CD14-positive monocyte (primary cell): ENCODE data around the gene FLT1. TPM values are rescaled to one million over a fixed set of nuclear protein-coding genes. Genes with fewer than 3 reads are reported as not detected.

Experiments
- DNase-seq, 3 donors: peaks; one replicate each; pipeline ENCODE4 v3.0.0-alpha.2; 2011 to 2022
- H2AFZ ChIP-seq: 2 replicates; pipeline ENCODE4 v1.6.0; 2012; ENCODE audit warnings: mild to moderate bottlenecking, low read depth, low read length, inconsistent platforms; ENCODE audit not compliant: insufficient read depth, poor library complexity, severe bottlenecking
- H3K27ac ChIP-seq, 2 donors: 1 replicate in 1 of 2; 2 replicates in 1 of 2; pipeline ENCODE4 v1.5.1; 2012 to 2013; ENCODE audit warnings: low read length in 2 of 2, control low read depth in 1 of 2, inconsistent platforms in 1 of 2, low read depth in 1 of 2, mild to moderate bottlenecking in 1 of 2
- H3K27me3 ChIP-seq, 2 donors: one replicate each; pipeline versions ENCODE4 v1.6.0 to v1.6.1; 2011 to 2013; ENCODE audit warnings: low read length in 2 of 2; ENCODE audit not compliant: control insufficient read depth in 2 of 2, insufficient read depth in 2 of 2
- H3K36me3 ChIP-seq, 2 donors: replicated peaks in 1 of 2; 1 replicate in 1 of 2; 2 replicates in 1 of 2; pipeline versions ENCODE4 v1.5.1 to v1.6.1; 2012 to 2013; ENCODE audit warnings: low read length in 2 of 2, control low read depth in 1 of 2, inconsistent platforms in 1 of 2, mild to moderate bottlenecking in 1 of 2; ENCODE audit not compliant: insufficient read depth in 2 of 2, control insufficient read depth in 1 of 2
- H3K4me1 ChIP-seq, 2 donors: 1 replicate in 1 of 2; 2 replicates in 1 of 2; pipeline versions ENCODE4 v1.5.1 to v1.6.1; 2012 to 2013; ENCODE audit warnings: low read length in 2 of 2, control low read depth in 1 of 2, inconsistent platforms in 1 of 2, mild to moderate bottlenecking in 1 of 2, moderate library complexity in 1 of 2; ENCODE audit not compliant: insufficient read depth in 2 of 2, control insufficient read depth in 1 of 2
- H3K4me2 ChIP-seq: replicated peaks from 2 replicates; pipeline ENCODE3; 2012; ENCODE audit warnings: low read length, moderate library complexity, mild to moderate bottlenecking; ENCODE audit not compliant: poor library complexity, severe bottlenecking; ENCODE audit errors: extremely low read depth
- H3K4me3 ChIP-seq, 3 experiments: fragments of 200-600 bp in 1 of 3; sonication (generic) in 1 of 3; replicated peaks in 1 of 3; 1 replicate in 2 of 3; 2 replicates in 1 of 3; pipeline ENCODE4 v1.5.1; 2011 to 2013; ENCODE audit warnings: low read length in 3 of 3, mild to moderate bottlenecking in 3 of 3, control low read depth in 2 of 3, low read depth in 2 of 3, inconsistent platforms in 1 of 3, moderate library complexity in 1 of 3
- H3K79me2 ChIP-seq: 2 replicates; pipeline ENCODE4 v1.6.0; 2012; ENCODE audit warnings: mild to moderate bottlenecking, control low read depth, inconsistent platforms, low read length, moderate library complexity; ENCODE audit not compliant: insufficient read depth
- H3K9ac ChIP-seq: 2 replicates; pipeline ENCODE4 v1.6.0; 2017; ENCODE audit warnings: low read length, mild to moderate bottlenecking; ENCODE audit not compliant: insufficient read depth, poor library complexity, severe bottlenecking
- H3K9me3 ChIP-seq, 2 donors: replicated peaks in 1 of 2; 1 replicate in 1 of 2; 2 replicates in 1 of 2; pipeline versions ENCODE4 v1.5.1 to v1.6.1; 2012 to 2013; ENCODE audit warnings: low read length in 2 of 2, control low read depth in 1 of 2; ENCODE audit not compliant: control insufficient read depth in 1 of 2, insufficient read depth in 1 of 2
- H4K20me1 ChIP-seq: 2 replicates; pipeline ENCODE4 v1.6.0; 2012; ENCODE audit warnings: mild to moderate bottlenecking, low read length, control low read depth, moderate library complexity; ENCODE audit not compliant: insufficient read depth
- H3K27ac Mint-ChIP-seq, 7 donors: one replicate each; pipeline ENCODE4 v1.8.0; 2020; ENCODE audit warnings: mild to moderate bottlenecking in 7 of 7, mixed read lengths in 7 of 7, moderate library complexity in 6 of 7, inconsistent platforms in 2 of 7
- H3K27me3 Mint-ChIP-seq, 3 donors: one replicate each; pipeline ENCODE4 v1.8.0; 2021 to 2022; ENCODE audit warnings: low read depth in 3 of 3, mild to moderate bottlenecking in 3 of 3, mixed read lengths in 3 of 3, moderate library complexity in 3 of 3, inconsistent platforms in 1 of 3
- H3K36me3 Mint-ChIP-seq, 2 donors: one replicate each; pipeline ENCODE4 v1.8.0; 2020; ENCODE audit warnings: mixed read lengths in 2 of 2, inconsistent platforms in 1 of 2, mild to moderate bottlenecking in 1 of 2
- H3K4me1 Mint-ChIP-seq: one replicate; pipeline ENCODE4 v1.8.0; 2020; ENCODE audit warnings: mild to moderate bottlenecking, mixed read lengths
- H3K4me3 Mint-ChIP-seq, 2 donors: one replicate each; pipeline ENCODE4 v1.8.0; 2020; ENCODE audit warnings: mild to moderate bottlenecking in 2 of 2, mixed read lengths in 2 of 2, moderate library complexity in 1 of 2
- H3K9me3 Mint-ChIP-seq, 7 donors: one replicate each; pipeline ENCODE4 v1.8.0; 2020 to 2022; ENCODE audit warnings: mixed read lengths in 7 of 7, mild to moderate bottlenecking in 6 of 7, moderate library complexity in 6 of 7, inconsistent platforms in 2 of 7
- WGBS: methylation state at CpG from one replicate; pipeline ENCODE4 v1.1.5; 2013; ENCODE audit warnings: missing lambda C conversion rate; ENCODE audit not compliant: insufficient coverage; 5-methylcytosine and 5-hydroxymethylcytosine counted together
- intact Hi-C, 2 donors: fragments of 100-400 bp; cut with micrococcal nuclease; formaldehyde crosslinking; loops; one replicate each; pipeline versions ENCODE4 v1.15.0 to v1.15.1; 2023
- polyA plus RNA-seq, 3 donors: library from polyadenylated mRNA; depleted of rRNA in 1 of 3; unstranded in 2 of 3; stranded (reverse) in 1 of 3; fragments of 300-500 nt in 2 of 3; fragments of >200 nt in 1 of 3; fragmentation: Illumina TruSeq in 2 of 3; gene quantifications; 1 replicate in 2 of 3; 2 replicates in 1 of 3; pipeline ENCODE4 v1.2.3, GENCODE V29; 2012 to 2021
- TF ChIP-seq, protein P1 (sequence below): fragments of 200-600 bp; IDR thresholded peaks from one replicate; pipeline ENCODE4 v1.8.0; 2022; ENCODE audit warnings: antibody characterized with exemption, mild to moderate bottlenecking

The FLT1 gene
- polyA plus RNA-seq, 3 donors = 0.28 TPM; not detected in 2

DNA sequence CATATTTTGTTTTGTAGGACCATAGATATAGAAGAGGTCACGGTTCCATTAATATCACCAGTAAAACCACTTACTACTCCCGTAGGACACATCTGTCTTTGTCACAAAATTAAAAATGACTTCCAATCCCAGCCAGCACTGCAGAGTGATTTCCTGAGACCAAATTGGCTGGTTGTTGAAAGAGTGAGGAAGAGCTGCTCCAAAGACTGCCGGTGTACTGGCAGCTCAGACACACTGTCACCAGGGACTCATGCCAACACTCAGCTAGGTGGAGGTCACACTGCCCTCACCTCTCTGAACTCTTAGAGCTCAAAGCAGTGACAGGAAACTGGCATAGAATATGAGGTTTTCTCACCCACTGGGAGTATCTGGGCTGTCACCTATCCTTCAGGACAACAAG, 52.1 kb downstream of the FLT1 start:
- WGBS = no CpG with 5 or more reads among the region's 3 CpGs

DNA sequence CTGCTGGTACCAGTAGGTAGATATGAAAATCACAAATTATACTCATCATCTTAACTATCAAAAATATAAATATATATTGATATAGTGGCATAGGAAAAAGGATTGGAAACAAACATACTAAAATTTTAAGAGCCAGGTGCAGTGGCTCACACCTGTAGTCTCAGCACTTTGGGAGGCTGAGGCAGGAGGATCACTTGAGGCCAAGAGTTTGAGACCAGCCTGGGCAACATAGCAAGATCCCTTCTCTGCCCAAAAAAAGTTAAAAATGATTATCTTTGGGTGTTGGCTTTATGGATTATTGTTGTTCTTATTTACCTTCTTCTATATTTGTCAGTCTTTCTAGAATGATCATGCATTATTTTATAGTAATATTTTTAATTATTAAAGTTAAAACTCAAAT, 53.4 kb downstream of the FLT1 start:
- H3K4me3 Mint-ChIP-seq = no peak overlapping the region
- no peak overlapping the region for H3K27ac Mint-ChIP-seq
- intact Hi-C loops = no loop called here
- DNase-seq = no peak
- no peaks in the 10 kb centered on the region for H3K4me1 Mint-ChIP-seq
- peaks cover 2 to 18% (median 15%) of the 10 kb centered on the region in 3 donors for H3K27me3 Mint-ChIP-seq
- H3K36me3 Mint-ChIP-seq = no peaks in the 10 kb centered on the region
- no peak overlapping the region for H3K4me2 ChIP-seq
- no peak overlapping the region for H2AFZ ChIP-seq
- H4K20me1 ChIP-seq = no peaks in the 10 kb centered on the region
- TF ChIP-seq, protein P1, sequence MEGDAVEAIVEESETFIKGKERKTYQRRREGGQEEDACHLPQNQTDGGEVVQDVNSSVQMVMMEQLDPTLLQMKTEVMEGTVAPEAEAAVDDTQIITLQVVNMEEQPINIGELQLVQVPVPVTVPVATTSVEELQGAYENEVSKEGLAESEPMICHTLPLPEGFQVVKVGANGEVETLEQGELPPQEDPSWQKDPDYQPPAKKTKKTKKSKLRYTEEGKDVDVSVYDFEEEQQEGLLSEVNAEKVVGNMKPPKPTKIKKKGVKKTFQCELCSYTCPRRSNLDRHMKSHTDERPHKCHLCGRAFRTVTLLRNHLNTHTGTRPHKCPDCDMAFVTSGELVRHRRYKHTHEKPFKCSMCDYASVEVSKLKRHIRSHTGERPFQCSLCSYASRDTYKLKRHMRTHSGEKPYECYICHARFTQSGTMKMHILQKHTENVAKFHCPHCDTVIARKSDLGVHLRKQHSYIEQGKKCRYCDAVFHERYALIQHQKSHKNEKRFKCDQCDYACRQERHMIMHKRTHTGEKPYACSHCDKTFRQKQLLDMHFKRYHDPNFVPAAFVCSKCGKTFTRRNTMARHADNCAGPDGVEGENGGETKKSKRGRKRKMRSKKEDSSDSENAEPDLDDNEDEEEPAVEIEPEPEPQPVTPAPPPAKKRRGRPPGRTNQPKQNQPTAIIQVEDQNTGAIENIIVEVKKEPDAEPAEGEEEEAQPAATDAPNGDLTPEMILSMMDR = no peak
- no peaks in the 10 kb centered on the region for H3K4me1 ChIP-seq
- no peak overlapping the region for H3K27ac ChIP-seq
- H3K9me3 Mint-ChIP-seq = peaks cover 2 to 20% (median 16%) of the 10 kb centered on the region in 7 donors
- peaks cover 8 to 10% of the 10 kb centered on the region in 2 donors for H3K9me3 ChIP-seq
- no peaks in the 10 kb centered on the region for H3K36me3 ChIP-seq
- H3K79me2 ChIP-seq = no peaks in the 10 kb centered on the region
- no peak overlapping the region for H3K9ac ChIP-seq
- peaks cover 5 to 6% of the 10 kb centered on the region in 2 donors for H3K27me3 ChIP-seq
- no peak overlapping the region for H3K4me3 ChIP-seq

More for the DNA sequence above, 52.1 kb downstream of the FLT1 start:
- intact Hi-C loops = no loop called here
- Histone ChIP-seq H3K4me1 (no peaks in the 10 kb centered on the region), H3K27me3 (peaks cover 3 to 6% of the 10 kb centered on the region in 2 donors), H3K9me3 (peaks cover 11 to 12% of the 10 kb centered on the region in 2 donors), H2AFZ (no peak overlapping the region), H3K36me3 (no peaks in the 10 kb centered on the region), H3K4me2 (no peak overlapping the region), H3K4me3 (no peak overlapping the region), H4K20me1 (no peaks in the 10 kb centered on the region), H3K27ac (no peak overlapping the region), H3K9ac (no peak overlapping the region), H3K79me2 (no peaks in the 10 kb centered on the region)
- Mint-ChIP-seq H3K27ac (no peak overlapping the region), H3K4me1 (no peaks in the 10 kb centered on the region), H3K36me3 (no peaks in the 10 kb centered on the region), H3K4me3 (no peak overlapping the region), H3K9me3 (peaks cover 3 to 26% (median 18%) of the 10 kb centered on the region in 7 donors), H3K27me3 (peaks cover 0 to 15% (median 12%) of the 10 kb centered on the region in 3 donors)
- TF ChIP-seq, protein P1 = no peak
- no peak for DNase-seq
